Chondrocyte (in vitro differentiated cells): ENCODE data around the gene CELA2B. TPM values are rescaled to one million over a fixed set of nuclear protein-coding genes. Genes with fewer than 3 reads are reported as not detected.
A peak's percentile ranks its signal among the peaks of the same experiment; 100 is the strongest.

Experiments used
- DNase-seq: peaks from one replicate; pipeline ENCODE4 v3.0.0; 2021; ENCODE audit warnings: mixed read lengths, low spot score
- H3K27ac Mint-ChIP-seq: one replicate; pipeline ENCODE4 v1.8.0; 2021; ENCODE audit warnings: mild to moderate bottlenecking, moderate library complexity, mixed read lengths; ENCODE audit not compliant: unreplicated experiment
- H3K27me3 Mint-ChIP-seq: 2 replicates; pipeline ENCODE4 v1.8.0; 2021; ENCODE audit warnings: low read depth, mixed read lengths
- H3K36me3 Mint-ChIP-seq: 2 replicates; pipeline ENCODE4 v1.8.0; 2021; ENCODE audit warnings: low read depth, mixed read lengths
- H3K4me1 Mint-ChIP-seq: 2 replicates; pipeline ENCODE4 v1.8.0; 2021; ENCODE audit warnings: low read depth, mild to moderate bottlenecking, mixed read lengths
- H3K4me3 Mint-ChIP-seq: one replicate; pipeline ENCODE4 v1.8.0; 2021; ENCODE audit warnings: mild to moderate bottlenecking, moderate library complexity, mixed read lengths; ENCODE audit not compliant: unreplicated experiment
- H3K9me3 Mint-ChIP-seq: 2 replicates; pipeline ENCODE4 v1.8.0; 2021; ENCODE audit warnings: low read depth, mixed read lengths
- CTCF ChIP-seq: fragments of 200-600 bp; sonication (generic); IDR thresholded peaks from 2 replicates; pipeline ENCODE4 v1.5.0; 2021; ENCODE audit warnings: antibody characterized with exemption, mild to moderate bottlenecking, moderate library complexity
- total RNA-seq: library from RNA; stranded (reverse); gene quantifications from 3 replicates; pipeline ENCODE4 v1.2.1, GENCODE V29; 2021

The CELA2B gene
- total RNA-seq, 1 donor from 2014 or later, result not detected

GRCh38 chr1:15442119-15442518 is 33.8 kb upstream of the CELA2B start:
- no peak for DNase-seq

GRCh38 chr1:15442759-15443158 is 33.1 kb upstream of the CELA2B start:
- DNase-seq, result no peak
- H3K4me3 Mint-ChIP-seq, result no peak overlapping the region
- H3K4me1 Mint-ChIP-seq, result no peaks in the 10 kb centered on the region
- H3K9me3 Mint-ChIP-seq, result no peaks in the 10 kb centered on the region
- peaks cover 13% of the 10 kb centered on the region for H3K27me3 Mint-ChIP-seq
- H3K27ac Mint-ChIP-seq, result no peak overlapping the region
- TF ChIP-seq CTCF, result no peak
- H3K36me3 Mint-ChIP-seq, result no peaks in the 10 kb centered on the region

More at GRCh38 chr1:15442119-15442518, 33.8 kb upstream of the CELA2B start:
- Mint-ChIP-seq H3K9me3 (no peaks in the 10 kb centered on the region), H3K4me1 (no peaks in the 10 kb centered on the region), H3K36me3 (no peaks in the 10 kb centered on the region), H3K27ac (no peak overlapping the region), H3K27me3 (peaks cover 9% of the 10 kb centered on the region), H3K4me3 (no peak overlapping the region)
- no peak for TF ChIP-seq CTCF

GRCh38 chr1:15443281-15443680 is 32.6 kb upstream of the CELA2B start:
- Mint-ChIP-seq H3K4me3 (no peak overlapping the region), H3K27me3 (peaks cover 13% of the 10 kb centered on the region), H3K9me3 (no peaks in the 10 kb centered on the region), H3K36me3 (no peaks in the 10 kb centered on the region), H3K27ac (no peak overlapping the region), H3K4me1 (no peaks in the 10 kb centered on the region)
- DNase-seq, result no peak
- TF ChIP-seq CTCF, result no peak

- Mint-ChIP-seq H3K9me3 (no peaks in the 10 kb centered on the region), H3K27ac (no peak overlapping the region), H3K27me3 (peaks cover 13% of the 10 kb centered on the region), H3K4me1 (no peaks in the 10 kb centered on the region), H3K36me3 (no peaks in the 10 kb centered on the region), H3K4me3 (no peak overlapping the region)
- TF ChIP-seq CTCF, result no peak
- DNase-seq, result peak; percentile 72
These were observed 31.2 kb upstream of the CELA2B start for GRCh38 chr1:15444468-15445389.

- no peaks in the 10 kb centered on the region for H3K4me1 Mint-ChIP-seq
- H3K4me3 Mint-ChIP-seq, result no peak overlapping the region
- peak; percentile 62 for DNase-seq
- no peak overlapping the region for H3K27ac Mint-ChIP-seq
- peaks cover 13% of the 10 kb centered on the region for H3K27me3 Mint-ChIP-seq
- H3K9me3 Mint-ChIP-seq, result no peaks in the 10 kb centered on the region
- no peak for TF ChIP-seq CTCF
- H3K36me3 Mint-ChIP-seq, result no peaks in the 10 kb centered on the region
These were observed 30.3 kb upstream of the CELA2B start for GRCh38 chr1:15445390-15446122.
